Measurements from ENCODE around the gene LAYN.
A peak's percentile ranks its signal among the peaks of the same experiment; 100 is the strongest.

The LAYN gene

DNA sequence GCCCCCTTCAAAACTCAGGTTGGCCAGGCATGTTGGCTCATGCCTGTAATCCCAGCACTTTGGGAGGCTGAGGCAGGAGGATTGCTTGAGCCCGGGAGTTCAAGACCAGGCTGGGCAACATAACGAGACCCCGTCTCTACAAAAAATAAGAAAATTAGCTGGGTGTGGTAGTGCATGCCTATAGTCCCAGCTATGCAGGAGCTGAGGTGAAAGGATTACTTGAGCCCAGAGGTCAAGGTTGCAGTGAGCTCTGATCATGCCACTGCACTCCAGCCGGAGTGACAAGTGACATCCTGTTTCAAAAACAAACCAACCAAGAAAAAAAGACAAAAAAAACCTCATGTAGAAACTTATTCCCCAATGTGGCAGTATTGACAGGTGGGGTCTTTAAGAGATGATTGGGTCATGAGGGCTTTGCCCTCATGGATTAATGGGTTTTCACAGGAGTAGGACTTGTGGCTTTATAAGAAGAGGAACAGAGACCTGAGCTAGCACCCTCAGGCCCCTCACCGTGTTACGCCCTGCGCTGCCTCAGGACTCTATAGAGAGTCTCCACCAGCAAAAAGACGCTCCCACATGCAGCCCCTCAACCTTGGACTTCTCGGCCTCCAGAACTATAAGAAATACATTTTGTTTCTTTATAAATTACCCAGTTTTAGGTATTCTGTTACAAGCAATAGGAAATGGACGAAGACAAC lies 22.3 kb downstream of the LAYN start:
- no peak for DNase-seq

DNA sequence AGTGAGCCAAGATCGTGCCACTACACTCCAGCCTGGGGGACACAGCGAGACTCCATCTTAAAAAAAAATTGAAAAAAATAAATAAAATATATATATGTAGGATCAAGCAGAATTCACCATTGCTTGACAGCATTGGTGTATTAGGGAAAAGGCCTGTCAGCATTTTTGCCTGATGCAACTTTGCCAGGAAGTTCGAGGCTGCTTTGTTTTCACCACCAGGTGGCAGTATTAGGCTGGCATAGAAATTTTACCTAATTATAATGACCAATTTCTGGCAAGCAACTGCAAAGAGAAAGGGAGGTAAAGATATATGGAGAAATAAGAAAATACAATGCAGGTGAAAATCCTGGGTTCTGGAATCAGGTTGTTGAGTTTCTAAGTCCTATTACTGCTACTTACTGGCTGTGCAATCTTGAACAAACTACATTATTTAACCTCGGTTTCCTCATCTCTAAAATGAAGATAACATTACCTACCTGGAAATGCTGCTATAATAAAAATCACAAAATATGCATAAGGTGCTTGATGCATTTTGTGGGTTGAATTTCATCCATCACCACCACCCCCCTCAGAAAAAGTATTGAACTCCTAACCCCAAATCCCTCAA lies 24.7 kb downstream of the LAYN start:
- peak; percentile 33 for DNase-seq

DNA sequence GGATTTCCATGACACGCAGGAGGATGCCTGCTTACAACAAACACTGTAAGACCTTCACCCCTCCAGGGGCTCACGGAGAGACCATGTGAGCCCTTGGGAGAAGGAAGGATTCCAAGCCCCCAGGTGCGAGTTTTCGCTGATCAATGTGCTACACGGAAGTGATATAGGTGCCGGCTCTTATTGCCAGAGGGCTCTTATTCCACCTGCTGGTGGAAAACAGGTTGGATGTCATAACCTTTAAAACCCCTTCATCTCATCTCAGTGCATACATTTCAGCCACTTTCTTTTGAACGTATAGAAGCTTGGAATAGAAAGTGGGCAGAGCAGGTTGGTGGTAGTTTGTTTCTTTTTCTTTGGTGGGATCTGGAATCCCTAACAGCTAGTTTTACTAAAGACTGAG lies 25.8 kb downstream of the LAYN start:
- no peak for DNase-seq

DNA sequence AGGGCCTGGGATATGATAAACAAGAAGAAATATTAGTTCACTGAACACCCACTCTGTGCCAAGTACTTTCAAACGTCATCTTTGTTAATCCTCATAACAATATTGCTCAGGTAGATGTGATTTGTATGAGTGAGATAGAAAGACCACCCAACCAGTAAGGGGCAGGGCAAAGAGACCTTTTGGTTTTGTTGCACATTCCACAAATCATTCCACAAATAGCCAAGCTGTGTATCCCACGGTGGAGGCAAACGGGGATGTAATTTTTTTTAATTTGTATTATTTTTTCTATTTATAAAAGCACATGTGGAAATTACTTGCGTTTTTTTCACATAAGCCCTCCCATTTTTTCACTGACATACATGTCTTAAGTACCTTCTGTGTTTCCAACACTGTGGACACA lies 29.0 kb downstream of the LAYN start:
- no peak for DNase-seq

DNA sequence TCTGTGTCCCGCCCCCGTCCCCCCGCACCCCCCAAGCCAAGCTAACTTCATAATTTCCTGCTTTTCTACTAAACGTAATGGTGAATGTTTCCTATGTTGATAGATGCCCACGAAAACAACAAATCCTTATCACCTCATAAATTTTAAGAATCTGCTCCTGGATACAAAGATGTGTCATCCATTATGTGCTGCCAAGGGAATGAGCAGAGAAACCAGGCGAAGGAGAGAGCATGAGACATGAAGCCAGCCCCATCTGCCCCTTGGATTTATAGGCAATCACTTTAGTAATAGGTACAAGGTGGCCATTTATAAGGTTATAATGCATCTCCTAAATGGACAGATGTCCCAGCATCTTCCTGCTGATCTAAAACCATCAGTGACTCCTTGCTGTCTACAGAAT lies 30.3 kb downstream of the LAYN start:
- DNase-seq, result no peak

DNA sequence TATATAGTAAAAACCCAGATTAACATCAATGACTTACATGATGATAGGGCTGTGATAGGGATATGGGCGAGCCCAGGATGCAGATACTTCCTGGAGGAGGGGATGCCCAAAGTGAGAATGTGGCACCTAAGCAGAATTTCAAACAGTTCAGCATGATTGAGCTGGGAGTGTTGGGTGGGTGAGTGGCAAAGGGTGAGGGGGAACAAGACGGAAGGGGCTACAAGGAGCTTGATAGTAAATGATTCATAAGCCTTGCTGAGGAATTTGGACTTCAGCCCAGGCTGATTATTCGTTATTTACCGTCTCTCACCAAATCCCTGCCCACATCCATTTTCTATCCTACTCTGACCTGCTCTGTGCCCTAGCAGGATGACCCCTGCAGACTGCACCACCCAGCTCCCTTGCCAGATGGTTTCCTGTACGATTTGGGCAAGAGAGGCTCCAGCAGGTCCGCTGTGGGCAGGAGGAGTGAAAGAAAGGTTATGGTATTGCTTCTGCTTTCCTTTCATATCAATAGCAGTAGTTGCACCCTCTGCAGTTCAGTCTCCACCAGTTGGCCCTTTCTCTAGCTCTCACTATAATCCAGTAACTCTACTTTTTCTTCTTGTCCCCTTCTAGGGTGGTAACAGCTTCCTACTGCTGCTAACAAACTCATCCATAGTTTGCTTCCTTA lies 31.4 kb downstream of the LAYN start:
- no peak for DNase-seq

DNA sequence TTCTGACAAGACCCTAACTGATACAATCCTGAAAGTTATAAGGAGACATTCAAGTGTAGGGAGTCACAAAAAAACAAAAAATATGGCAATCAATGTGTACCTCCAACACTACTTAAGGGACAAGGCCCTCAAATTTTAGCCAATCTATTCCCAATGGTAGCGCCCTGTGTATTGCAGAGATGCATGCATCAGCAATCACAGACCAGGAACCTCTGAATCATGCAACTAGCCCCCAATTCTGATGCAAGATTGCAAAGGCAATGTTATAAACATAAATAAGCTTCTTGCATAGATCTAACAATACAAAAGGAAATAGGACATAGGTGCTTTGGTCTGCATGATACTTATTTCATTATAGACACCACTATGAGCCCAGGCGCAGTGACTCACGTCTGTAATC lies 32.1 kb downstream of the LAYN start:
- no peak for DNase-seq

DNA sequence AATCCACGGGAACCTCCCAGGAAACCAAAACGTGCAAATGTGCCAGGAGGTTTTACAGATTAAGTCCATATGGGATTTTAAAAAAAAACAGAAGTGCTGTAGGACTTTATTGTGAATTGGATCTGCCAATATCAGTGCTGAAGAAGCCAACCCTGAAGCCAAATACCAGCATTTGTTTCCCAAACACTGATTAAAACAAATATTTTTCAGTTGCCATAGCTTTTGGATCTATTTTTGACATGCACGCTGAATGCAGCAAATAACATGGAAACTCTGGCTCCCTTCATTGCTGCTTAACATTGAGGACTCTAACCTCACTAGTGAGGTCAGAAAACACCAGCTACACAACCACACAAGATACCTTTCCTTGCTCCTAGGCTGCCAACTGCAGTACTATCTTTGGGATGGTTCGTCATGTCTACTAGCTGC lies 33.3 kb downstream of the LAYN start:
- no peak for DNase-seq

DNA sequence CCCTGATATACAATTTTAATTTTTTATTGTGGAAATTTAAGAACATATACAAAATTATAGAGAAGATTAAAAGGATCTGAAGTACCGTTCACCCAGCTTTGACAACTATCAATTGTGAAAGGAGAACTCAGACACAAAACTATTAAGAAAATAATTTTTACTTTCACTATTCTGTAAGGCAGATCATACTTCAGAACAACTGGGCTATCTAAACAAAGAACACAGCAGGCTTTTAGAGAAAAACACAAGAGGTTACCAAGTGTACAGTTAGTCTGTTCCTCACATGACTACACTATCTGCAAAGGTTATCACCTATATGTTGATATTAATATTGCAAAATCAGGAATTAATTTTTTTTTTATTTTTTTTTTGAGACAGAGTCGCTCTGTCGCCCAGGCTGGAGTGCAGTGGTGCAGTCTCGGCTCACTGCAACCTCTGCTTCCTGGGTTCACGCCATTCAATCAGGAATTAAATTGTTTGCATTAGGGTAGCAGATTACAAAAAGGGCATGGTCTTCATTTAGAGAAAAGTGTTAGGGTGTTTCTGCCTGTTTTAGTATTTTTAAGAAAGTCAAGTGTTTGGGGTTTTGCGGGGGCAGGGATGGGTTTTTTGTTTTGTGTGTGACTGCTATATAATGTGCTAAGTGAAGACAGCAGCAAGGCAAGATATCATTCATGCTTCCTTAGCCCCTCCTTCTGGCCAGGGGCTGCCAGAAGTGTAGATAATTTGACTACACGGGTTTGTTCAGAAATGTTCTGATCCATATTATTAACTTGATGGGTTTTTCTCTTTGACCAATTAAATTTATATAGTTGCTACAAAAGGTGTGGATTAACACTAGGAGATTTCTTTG lies 34.1 kb downstream of the LAYN start:
- DNase-seq, result no peak

DNA sequence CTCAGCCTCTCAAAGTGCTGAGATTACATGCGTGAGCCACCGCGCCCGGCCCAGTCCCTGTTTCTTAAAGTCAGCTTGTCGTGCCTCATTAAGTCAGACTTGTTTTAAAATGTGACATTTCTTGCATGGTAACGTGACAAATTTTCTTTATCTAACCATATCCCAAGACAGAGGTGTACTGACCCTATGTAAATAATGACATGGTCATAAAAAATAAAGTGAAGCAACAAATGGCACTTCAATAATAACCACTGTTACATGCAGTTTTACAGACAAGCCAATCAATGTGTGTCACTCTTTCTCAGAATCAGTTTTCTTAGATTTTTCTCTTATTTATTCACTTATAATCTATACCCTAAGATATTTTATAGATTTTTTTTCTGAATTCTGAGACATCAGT lies 35.2 kb downstream of the LAYN start:
- no peak for DNase-seq

DNA sequence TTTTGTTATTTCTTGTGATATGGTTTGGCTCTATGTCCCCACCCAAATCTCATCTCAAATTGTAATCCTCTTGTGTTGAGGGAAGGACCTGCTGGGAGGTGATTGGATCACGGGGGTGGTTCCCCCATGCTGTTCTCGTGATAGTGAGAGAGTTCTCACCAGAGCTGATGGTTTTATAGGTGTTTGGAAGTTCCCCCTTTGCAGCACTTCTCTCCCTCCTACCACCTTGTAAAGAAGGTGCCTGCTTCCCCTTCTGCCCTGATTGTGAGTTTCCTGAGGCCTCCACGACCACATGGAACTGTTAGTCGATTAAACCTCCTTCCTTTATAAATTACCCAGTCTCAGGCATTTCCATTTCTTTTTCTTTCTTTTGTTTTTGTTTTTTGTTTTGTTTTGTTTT lies 37.3 kb downstream of the LAYN start:
- DNase-seq, result no peak

DNA sequence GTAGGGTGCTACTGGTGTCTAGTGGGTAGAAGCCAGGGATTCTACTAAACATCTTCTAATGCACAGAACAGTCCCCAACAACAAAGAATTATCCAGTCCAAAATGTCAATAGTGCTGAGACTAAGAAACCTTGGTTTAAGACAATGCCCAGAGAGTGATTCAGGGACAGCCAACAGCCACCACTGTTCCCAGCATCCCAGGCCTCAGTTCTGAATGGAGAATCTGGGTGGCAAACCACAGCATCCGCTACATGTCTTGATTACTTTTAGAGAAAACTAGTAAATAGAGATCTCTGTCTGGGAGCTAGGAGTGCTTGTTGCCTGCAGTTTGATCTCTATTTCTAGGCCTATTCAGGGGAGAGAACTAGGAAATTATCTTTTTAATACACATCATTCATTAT lies 40.8 kb downstream of the LAYN start:
- no peak for DNase-seq

DNA sequence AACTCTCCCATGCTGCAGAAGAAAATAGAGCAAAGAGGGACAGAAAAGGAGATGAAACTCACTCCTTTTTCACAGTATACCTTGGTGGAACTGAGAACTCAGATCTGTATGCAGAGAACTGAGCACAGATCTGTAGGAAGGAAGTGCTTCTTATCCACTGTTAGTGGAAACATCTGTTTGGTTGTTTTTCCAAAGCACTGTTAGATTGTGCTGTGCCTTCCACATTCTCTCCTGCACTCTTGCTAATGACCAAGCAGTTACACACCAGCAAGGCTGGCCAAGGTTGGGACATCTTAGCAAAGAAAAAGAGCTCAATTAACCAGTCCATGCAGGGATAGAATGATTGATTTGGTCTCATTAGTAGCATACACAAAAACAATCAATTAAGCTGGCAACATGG lies 41.6 kb downstream of the LAYN start:
- no peak for DNase-seq

DNA sequence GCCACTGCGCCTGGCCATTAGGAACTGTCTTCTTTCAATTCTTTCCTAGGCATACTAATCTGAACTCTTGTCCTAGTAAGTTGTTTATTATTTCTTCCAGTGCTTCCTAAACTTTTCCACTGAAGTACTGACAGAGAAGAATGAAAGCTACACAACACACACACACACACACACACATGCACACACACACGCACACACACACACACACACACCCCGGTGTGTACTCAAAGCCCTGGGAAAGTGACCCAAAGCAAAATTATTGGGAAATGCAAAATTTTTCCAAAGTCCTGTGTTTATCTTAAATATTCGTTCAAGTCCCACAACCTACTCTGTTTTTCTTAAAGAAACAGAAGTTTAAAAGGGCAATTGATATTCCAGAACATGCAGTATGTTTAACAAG lies 42.4 kb downstream of the LAYN start:
- no peak for DNase-seq

DNA sequence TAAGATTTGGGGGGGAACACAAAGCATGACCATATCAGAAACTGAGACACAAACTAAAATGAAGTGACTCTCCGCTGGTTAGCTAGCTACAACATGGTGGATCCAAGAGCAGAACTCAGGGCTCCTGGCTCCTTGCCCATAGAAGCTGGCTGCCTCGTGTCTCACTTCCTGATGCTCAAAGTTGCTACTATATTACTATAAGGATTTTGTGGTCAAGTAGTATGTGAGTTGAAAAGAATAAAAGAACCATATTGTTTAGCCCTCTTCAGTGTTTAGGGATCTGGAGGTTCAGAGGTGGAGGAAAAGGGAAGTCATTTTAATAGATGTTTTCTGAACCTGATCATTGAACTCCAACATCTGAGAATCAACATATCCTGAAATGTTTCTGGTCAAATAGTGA lies 44.9 kb downstream of the LAYN start:
- DNase-seq, result no peak

DNA sequence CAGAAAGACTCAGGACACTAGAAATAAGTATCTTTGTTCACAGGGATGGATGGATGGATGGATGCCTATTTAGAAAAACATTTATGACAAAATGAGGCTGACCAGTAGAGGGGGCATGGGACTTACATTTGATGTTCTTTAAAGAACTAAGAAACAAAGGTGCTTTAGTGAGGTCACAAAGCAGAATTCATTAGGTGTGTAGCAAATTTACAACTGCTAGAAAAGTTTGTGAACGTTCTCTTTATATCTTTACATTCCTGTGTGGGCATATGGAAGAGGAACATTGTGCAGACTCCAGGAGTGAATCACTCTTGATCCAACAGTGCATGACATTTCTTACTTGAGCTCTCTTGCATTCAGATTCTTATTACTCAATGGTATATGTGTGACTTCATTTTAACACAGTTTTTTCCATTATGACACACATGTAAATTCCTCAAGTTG lies 45.9 kb downstream of the LAYN start:
- DNase-seq, result no peak

DNA sequence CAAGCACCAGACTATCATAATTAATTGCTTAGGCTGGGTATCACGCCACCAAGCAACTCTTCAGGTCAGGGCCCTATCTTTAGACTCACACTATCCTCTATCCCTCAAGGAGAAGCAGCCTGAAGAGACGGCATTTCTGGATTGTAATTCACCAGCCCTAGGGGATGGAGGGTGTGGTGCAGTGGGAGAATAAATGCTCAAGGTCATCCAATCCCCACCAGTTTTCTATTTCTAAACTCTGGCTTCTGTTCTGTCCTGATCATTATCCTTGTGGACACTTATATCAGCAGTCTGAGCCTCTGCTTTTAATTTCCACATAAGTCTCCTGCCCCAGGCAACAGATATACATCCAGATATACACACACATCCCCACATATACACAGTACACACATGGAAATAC lies 48.6 kb downstream of the LAYN start:
- DNase-seq, result no peak

DNA sequence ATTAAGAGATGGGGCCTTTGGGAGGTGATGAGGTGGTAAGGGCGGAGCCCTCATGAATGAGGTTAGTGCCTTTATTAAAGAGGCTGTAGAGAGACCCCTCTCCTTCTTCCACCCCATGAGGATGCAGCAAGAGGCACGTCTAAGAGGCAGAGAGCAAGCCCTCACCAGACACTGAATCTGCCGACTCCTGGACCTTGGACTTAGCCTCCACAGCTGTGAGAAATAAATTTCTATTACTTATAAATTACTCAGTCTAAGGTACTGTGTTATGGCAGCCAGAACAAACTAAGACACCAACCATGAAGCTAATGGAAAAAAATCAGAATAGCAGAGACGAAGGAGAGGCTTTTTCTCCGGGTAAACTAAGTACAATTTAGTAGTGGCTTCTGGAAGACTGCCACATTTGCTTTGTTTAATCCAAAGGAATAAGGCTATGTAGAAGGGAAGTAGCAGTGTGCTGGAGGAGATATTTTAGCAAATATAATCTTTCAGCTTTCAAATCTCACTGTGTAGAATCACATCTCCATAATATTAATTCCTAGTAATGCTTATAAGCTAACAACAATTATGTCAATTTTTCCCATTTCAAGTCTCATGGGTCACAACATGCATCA lies 49.5 kb downstream of the LAYN start:
- no peak for DNase-seq

DNA sequence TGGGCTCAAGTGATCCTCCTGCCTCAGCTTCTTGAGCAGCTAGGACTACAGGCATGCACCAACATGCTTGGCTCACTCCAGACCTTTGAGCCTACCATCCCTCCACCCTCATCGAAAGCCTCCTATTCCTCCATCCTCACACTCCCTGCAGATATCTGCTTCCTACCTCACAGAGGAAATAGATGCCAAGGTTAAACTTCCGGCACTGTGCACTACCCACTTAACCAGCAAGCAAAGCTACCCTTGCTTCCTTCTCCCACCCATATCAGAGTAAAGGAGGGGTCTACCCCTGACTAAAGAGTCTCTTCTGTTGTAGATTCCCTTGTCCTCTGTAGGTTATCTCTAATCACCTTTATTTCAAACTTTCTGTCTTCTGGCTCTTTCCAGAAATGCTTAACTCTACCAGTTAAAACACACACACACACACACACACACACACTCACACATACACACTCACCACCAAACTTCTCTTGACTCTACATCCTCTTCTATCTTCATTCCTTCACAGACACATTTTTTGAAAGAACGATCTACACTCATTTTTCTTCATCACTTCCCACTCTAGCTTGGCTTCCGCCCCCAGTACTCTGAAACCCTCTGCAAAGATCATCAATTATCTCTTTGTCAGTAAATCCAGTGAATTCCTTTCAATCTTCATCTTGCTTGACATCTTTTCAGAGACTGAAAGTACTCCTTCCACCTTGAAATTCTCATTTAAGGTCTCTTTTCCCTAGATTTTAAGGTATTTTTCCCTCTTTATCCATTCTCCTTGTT lies 50.9 kb downstream of the LAYN start:
- no peak for DNase-seq

DNA sequence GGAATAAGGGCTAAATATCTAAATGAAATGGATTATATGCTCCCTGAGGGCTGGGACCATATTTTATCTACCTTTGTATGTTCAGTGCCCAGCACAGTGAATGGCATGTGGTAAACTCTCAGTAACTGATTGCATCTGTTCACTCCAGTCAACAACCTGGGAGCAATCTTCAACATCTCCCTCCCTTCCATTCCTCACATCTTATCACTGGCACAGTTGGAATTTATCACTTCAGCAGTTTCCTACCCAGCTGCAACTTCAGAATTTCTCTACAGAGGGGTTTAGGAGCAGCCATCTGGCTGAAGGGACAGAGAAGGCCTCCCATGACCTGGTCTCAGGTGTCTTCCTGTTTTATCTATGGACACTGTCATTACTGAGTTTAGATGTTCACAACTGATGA lies 52.0 kb downstream of the LAYN start:
- no peak for DNase-seq

DNA sequence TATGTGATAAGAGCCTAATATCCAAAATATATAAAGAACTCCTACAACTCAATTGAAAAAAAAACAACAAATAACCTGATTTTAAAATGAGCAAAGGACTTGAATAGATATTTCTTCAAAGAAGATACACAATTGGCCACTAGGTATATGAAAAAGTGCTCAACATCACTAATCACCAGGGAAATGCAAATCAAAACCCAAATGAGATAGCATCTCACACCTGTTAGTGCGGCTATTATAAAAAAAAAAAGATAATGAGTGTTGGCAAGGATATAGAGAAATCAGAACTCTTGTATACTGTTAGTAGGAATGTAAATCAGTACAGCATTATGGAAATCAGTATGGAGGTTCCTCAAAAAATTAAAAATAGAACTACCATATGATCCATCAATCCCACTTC lies 55.8 kb downstream of the LAYN start:
- no peak for DNase-seq

DNA sequence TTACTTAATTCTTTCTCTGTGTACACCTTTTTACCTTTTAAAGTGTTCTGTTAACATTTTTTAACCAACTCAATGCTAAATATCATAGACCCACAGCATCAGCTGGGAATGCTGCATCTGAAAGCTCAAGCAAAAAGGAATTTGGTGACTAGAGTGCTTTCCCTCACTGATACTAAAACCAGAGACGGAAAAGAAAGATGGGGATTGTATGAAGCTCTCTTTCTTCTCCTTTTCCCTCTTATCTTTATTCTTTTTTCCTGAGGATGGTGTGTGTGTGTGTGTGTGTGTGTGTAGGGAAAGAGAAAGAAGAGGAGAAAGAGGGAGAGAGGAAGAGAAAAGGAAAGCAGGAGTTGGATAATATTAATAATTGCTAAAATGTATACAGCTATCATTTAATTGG lies 57.6 kb downstream of the LAYN start:
- no peak for DNase-seq

Data from CD4-positive, alpha-beta T cell treated with Interleukin-15 for 1 hour (primary cell).